ENCODE results near the gene CLDN9. TPM values are rescaled to one million over a fixed set of nuclear protein-coding genes. Genes with fewer than 3 reads are reported as not detected.

Gene CLDN9
- total and polyA plus RNA-seq, 2 experiments from 2014 or later, result 3.5 to 8.9 TPM

DNA sequence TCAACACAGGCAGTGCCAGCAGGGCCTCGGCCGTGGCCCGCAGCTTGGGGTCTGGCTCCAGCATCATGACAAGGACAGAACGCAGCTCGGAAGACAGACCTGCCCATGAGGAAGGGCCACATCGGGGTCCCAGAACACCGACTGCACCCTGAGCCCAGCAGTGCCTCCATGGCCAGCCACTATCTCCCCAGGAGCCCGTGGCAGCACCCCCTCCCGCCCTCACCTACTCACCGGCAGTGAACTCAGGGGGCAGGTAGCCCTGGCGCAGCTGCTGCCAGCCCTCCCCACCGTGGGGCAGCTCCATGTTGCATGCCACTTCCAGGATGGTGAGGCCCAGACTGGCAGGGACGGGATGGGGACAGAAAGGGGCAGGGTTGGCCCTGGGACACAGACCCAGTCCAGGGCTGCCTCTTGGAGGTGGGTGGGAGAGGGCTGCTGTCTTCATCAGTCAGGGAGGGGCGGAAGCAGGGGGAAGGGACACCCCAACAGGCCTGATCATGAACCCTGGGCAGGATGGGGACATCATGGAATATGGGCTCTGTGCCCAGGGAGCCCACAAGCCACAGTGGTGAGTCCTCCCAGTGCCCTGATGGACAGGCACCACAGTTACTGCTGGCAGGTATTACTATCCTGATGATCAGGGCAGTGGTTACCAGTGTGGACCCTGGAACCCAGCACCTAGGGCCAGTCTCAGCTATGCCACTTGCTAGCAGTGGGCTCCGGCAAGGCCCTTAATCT, 38.2 kb upstream of the CLDN9 start:
- Histone ChIP-seq H3K27me3 (no peaks in the 10 kb centered on the region), H3K79me2 (no peaks in the 10 kb centered on the region), H3K9me2 (replicated peaks; ENCODE audit: insufficient read depth) (no peaks in the 10 kb centered on the region), H2AFZ (no peak overlapping the region), H3K9me3 (ENCODE audit: low read depth) (no peaks in the 10 kb centered on the region), H3K27ac (no peak overlapping the region), H3K4me2 (no peak overlapping the region), H3K4me1 (ENCODE audit: insufficient read depth) (peaks cover 3% of the 10 kb centered on the region), H3K36me3 (replicated peaks; ENCODE audit: insufficient read depth, low read depth) (no peaks in the 10 kb centered on the region), H3K4me3 (no peak overlapping the region), H4K20me1 (ENCODE audit: insufficient read depth, poor library complexity, severe bottlenecking) (no peaks in the 10 kb centered on the region)
- DNase-seq (ENCODE audit: low spot score), result no peak
- 94% methylated on average over 12 of the region's 15 CpGs for WGBS (ENCODE audit: low lambda C conversion rate, missing lambda C conversion rate)
- no peak for TF ChIP-seq EZH2phosphoT487 (IDR thresholded peaks at IDR 0.05; ENCODE audit: low read depth, severe bottlenecking, unreplicated experiment)
- TF ChIP-seq, protein P1, sequence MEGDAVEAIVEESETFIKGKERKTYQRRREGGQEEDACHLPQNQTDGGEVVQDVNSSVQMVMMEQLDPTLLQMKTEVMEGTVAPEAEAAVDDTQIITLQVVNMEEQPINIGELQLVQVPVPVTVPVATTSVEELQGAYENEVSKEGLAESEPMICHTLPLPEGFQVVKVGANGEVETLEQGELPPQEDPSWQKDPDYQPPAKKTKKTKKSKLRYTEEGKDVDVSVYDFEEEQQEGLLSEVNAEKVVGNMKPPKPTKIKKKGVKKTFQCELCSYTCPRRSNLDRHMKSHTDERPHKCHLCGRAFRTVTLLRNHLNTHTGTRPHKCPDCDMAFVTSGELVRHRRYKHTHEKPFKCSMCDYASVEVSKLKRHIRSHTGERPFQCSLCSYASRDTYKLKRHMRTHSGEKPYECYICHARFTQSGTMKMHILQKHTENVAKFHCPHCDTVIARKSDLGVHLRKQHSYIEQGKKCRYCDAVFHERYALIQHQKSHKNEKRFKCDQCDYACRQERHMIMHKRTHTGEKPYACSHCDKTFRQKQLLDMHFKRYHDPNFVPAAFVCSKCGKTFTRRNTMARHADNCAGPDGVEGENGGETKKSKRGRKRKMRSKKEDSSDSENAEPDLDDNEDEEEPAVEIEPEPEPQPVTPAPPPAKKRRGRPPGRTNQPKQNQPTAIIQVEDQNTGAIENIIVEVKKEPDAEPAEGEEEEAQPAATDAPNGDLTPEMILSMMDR (IDR thresholded peaks at IDR 0.05; ENCODE audit: poor library complexity), result no peak
- TF ChIP-seq EZH2 (IDR thresholded peaks at IDR 0.05; ENCODE audit: borderline replicate concordance), result no peak

DNA sequence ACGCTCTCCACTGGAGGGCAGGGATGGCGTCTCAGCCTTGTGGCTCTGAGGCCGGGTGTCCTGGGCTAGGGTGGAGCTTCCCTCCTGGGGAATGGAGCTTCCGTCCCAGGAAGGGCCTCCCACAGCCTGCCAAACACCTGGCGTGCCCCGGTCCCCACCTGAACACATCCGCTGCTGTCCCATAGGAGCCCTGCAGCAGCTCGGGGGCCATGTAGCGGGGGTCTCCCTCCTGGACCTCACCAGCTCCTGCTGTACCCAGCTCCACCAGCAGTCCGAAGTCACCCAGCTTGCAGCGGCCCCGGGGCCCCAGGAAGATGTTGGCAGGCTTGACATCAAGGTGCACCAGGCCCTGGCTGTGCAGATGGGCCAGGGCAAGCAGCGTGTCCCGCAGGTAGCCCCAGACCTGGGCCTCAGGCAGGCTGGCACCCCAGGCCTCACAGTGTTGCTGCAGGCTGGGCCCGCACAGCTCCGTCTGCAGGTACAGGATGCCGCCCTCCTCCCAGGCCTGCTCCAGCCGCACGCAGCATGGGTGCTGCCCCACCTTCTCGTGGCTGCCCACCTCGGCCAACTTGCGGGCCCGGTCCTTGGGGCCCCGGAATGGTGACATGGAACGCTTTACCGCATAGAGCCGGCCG, 37.4 kb upstream of the CLDN9 start:
- no peak overlapping the region for H3K4me2 ChIP-seq
- no peaks in the 10 kb centered on the region for H3K9me3 ChIP-seq (ENCODE audit: low read depth)
- no peak overlapping the region for H3K27ac ChIP-seq
- TF ChIP-seq EZH2 (IDR thresholded peaks at IDR 0.05; ENCODE audit: borderline replicate concordance), result no peak
- TF ChIP-seq, protein P1 (IDR thresholded peaks at IDR 0.05; ENCODE audit: poor library complexity), result no peak
- no peak for TF ChIP-seq EZH2phosphoT487 (IDR thresholded peaks at IDR 0.05; ENCODE audit: low read depth, severe bottlenecking, unreplicated experiment)
- peaks cover 2% of the 10 kb centered on the region for H3K4me1 ChIP-seq (ENCODE audit: insufficient read depth)
- H3K9me2 ChIP-seq (replicated peaks; ENCODE audit: insufficient read depth), result no peaks in the 10 kb centered on the region
- no peak overlapping the region for H2AFZ ChIP-seq
- H3K79me2 ChIP-seq, result peaks cover 5% of the 10 kb centered on the region
- no peaks in the 10 kb centered on the region for H3K27me3 ChIP-seq
- H4K20me1 ChIP-seq (ENCODE audit: insufficient read depth, poor library complexity, severe bottlenecking), result no peaks in the 10 kb centered on the region
- no peaks in the 10 kb centered on the region for H3K36me3 ChIP-seq (replicated peaks; ENCODE audit: insufficient read depth, low read depth)
- no peak for DNase-seq (ENCODE audit: low spot score)
- no peak overlapping the region for H3K4me3 ChIP-seq
- 96% methylated on average over 28 of the region's 28 CpGs for WGBS (ENCODE audit: low lambda C conversion rate, missing lambda C conversion rate)

DNA sequence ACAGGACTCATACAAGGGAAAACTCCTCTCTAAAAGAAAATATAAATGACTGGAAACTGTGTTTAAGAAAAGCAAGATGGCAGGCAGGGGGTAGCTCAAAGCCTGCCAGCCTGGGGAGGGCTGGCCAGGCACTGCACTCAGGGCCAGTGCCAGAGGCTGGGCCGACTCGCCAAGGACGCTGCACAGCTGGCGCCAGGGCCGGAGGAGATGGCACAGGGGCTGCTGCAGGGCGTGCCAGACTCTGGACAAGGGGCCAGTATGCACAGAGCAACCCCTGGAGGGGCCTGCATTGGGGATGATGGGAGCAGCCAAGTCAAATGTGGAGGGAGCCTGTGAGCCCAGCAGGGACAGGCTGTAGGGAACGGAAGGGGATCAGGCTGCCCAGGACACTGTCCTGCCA, 36.5 kb upstream of the CLDN9 start:
- Histone ChIP-seq H3K4me3 (no peak overlapping the region), H3K36me3 (replicated peaks; ENCODE audit: insufficient read depth, low read depth) (no peaks in the 10 kb centered on the region), H2AFZ (no peak overlapping the region), H3K9me3 (ENCODE audit: low read depth) (no peaks in the 10 kb centered on the region), H3K27me3 (no peaks in the 10 kb centered on the region), H3K4me2 (no peak overlapping the region), H4K20me1 (ENCODE audit: insufficient read depth, poor library complexity, severe bottlenecking) (no peaks in the 10 kb centered on the region), H3K27ac (no peak overlapping the region), H3K79me2 (peaks cover 5% of the 10 kb centered on the region), H3K9me2 (replicated peaks; ENCODE audit: insufficient read depth) (no peaks in the 10 kb centered on the region), H3K4me1 (ENCODE audit: insufficient read depth) (peaks cover 6% of the 10 kb centered on the region)
- DNase-seq (ENCODE audit: low spot score), result no peak
- TF ChIP-seq EZH2phosphoT487 (IDR thresholded peaks at IDR 0.05; ENCODE audit: low read depth, severe bottlenecking, unreplicated experiment) (no peak), EZH2 (IDR thresholded peaks at IDR 0.05; ENCODE audit: borderline replicate concordance) (no peak)
- TF ChIP-seq, protein P1 (IDR thresholded peaks at IDR 0.05; ENCODE audit: poor library complexity), result no peak
- 93% methylated on average over 7 of the region's 7 CpGs for WGBS (ENCODE audit: low lambda C conversion rate, missing lambda C conversion rate)
